GM10847 (cell line): Measurements from ENCODE around the gene BTBD10.

Source experiments
- POLR2A ChIP-seq: IDR thresholded peaks from 2 replicates; pipeline ENCODE4 v1.6.1; 2011; ENCODE audit not compliant: insufficient read length; ENCODE audit errors: extremely low read depth

The BTBD10 gene

GRCh38 chr11:13338427-13339069, 124.5 kb downstream of the BTBD10 start:
- no peak for TF ChIP-seq POLR2A

GRCh38 chr11:13338019-13338426, 125.0 kb downstream of the BTBD10 start:
- TF ChIP-seq POLR2A, result no peak
